RPMI8226 (cell line): ENCODE results near the gene XPNPEP2.
"Not testable (repeated sequence)": the region's sequence is repeated elsewhere in the genome, so short reads cannot be mapped to it uniquely, and the experiment has no call there.

Experiments used
- DNase-seq: peaks from one replicate; pipeline ENCODE4 v3.0.0-alpha.2; 2015

XPNPEP2 gene

GRCh38 chrX:129720741-129721140 is 18.0 kb upstream of the XPNPEP2 start:
- no peak for DNase-seq

DNA sequence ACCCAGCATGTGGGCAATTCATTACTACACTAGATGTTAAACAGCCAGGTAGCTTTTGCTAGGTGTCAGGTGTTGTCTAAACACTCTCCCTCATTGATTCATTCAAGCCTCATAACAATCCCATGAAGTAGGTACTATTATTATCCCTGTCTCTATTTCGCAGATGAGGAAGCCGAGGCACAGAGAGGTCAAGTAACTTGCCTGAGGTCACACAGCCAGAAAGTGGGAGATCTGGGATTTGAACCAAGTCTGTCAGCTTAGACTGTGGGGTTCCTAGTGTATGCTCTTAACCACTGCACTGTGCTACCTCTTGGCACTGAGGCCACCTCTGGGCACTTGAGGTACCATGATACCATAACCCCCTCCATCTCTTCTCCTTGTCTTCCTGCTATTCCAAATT is 17.4 kb upstream of the XPNPEP2 start:
- DNase-seq, result no peak

DNA sequence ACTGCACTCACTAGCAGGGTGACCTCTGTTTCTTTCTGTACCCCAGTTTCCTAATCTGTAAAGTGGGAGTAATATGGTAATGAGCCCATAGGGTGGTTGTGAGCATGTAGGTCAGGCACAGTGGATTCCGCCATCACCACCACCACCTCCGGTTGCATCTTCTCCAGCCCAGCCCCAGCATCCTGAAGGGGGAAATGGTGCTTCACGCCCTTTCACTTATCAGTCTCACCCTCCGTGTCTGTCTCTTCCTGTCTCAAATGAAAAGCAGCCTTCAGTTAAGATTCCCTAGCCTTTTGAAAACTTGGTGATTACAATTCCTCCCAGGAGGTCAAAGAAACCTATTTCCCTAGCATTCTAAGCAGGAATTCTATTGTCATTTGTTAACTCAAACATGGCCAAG is 16.9 kb upstream of the XPNPEP2 start:
- no peak for DNase-seq

GRCh38 chrX:129723511-129723910 is 15.3 kb upstream of the XPNPEP2 start:
- no peak for DNase-seq

DNA sequence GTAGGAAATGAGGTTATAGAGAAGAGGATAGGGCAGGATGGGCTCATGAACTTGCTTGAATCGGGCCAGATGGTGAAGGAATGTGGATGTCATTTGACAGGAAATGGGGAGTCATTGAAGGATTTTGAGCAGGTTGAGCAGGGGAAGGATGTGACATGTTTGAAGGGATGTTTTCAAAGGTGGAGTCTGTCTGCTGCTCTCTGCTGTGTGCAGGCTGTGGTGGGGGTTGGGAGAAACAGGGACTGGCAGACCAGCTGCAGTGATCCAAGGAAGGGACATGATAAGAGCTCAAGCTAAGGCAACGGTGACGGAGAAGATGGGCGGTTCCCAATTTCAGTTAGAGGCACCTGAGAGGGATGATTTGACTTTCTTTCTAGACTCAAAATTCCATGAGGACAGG is 14.0 kb upstream of the XPNPEP2 start:
- DNase-seq, result no peak

DNA sequence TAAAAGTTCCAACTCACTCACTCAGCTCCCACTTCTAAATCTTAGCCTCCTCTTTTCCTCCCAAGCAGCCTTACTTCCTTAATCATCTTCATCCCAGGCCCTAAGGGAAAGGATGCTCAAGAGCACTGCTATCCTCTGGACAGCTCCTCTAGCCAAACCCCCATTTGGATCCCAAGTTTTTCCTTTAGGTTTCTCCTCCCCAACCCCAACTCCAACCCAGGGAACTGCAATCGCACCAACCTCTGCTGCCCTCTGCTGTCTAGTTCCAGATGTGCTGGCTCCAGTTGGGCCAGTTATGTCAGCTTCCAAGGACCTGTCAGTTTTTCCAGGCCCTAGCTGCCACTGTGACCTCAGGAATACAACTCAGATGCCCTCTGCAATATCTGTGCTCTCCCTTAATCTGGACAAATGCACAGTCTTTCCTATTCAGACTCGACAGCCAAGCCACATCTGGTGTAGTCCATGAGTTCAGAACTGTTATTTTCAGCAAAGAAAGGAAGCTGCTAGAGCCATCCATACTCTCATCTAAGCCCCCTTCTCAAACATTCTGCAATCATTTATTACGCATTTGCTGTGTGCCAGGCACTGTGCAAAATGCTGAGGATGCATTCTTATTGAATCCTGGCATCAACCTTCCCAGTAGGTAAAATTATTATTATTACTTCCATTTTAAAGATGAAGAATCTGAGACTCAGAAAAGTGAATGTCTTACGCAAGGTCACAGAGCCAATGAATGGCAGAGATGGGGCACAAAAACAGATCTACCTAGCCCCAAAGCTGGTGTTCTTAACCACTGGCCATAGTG is 12.3 kb upstream of the XPNPEP2 start:
- DNase-seq, result peak; percentile 32

DNA sequence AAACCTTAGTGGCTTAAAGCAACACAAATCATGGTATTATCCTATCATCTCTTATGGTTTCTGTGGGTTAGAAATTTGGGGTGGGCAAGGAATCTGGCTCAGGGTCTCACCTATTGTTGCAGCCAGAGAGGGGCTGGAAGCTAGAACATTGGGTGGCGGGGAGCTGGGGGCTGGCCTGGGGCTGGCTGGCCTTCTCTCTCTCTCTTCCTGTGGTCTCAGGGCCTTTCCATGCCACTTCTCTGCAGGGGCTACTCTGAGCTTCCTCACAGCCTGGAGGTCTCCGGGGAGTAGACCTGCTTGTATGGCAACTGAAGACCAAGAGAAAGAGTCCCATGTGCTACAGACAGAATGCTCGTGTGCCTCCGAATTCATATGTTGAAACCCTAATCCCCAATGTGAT is 10.7 kb upstream of the XPNPEP2 start:
- DNase-seq, result no peak

DNA sequence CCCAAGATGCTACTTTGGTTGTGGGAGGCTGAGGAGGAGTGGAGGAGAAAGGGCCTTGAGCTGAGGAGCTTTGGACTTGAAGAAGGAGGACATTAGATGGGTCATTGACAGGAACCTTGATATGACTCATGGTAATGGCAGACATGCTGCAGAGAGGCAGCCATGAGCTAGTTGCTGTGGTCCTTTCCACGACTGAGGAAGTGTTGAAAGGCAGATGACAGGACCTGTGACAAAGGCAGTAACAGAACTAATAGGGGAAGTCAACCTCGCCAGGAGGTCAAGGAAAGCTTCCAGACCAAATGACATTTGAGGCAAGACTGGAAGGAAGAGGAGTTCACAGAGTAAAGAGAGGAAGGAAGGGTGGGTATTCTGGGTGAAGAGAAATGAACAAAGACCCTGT is 7.6 kb upstream of the XPNPEP2 start:
- no peak for DNase-seq

- no peak for DNase-seq
Measured at GRCh38 chrX:129732857-129733256, 5.9 kb upstream of the XPNPEP2 start.

DNA sequence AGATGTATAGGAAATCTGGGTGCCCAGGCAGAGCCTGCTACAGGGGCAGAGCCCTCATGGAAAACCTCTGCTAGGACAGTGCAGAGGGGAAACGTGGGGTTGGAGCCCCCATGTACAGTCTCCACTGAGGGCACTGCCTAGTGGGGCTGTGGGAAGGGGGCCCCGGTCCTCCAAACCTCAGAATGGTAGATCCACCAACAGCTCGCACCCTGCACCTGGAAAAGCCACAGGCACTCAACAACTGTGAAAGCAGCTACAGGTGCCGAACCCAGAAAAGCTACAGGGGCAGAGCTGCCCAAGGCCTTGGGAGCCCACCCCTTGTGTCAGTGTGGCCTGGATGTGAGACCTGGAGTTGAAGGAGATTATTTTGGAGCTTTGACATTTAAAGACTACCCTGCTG is 5.4 kb upstream of the XPNPEP2 start:
- no peak for DNase-seq

- DNase-seq, result no peak
Measured at GRCh38 chrX:129736491-129736890, 2.3 kb upstream of the XPNPEP2 start.

GRCh38 chrX:129737916-129738315 is 863 bp upstream of the XPNPEP2 start:
- no peak for DNase-seq

DNA sequence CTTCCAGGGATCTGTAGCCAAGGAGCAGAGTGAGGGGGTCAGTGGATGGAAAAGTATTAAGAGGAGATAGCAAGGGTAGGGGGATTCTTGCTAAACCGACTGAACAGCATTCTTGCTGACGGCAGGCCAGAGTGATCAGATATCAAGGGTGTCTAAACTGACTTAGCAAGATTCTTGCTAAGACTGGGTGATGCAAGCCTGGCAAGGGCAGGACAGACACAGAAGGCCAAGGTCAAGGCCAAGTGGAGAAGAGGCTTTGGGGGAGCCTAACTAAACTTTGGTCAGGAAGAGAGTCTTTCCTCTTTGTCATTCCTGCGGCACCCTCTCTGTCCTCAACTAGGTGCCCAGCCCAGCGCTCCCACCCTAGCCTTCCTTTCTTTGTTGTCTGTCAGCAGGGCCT is 799 bp downstream of the XPNPEP2 start:
- DNase-seq, result no peak

- DNase-seq, result no peak
Measured at GRCh38 chrX:129741880-129742758, 3.3 kb downstream of the XPNPEP2 start.

- DNase-seq, result not testable (repeated sequence)
Measured at GRCh38 chrX:129742759-129743152, 4.0 kb downstream of the XPNPEP2 start.

- no peak for DNase-seq
Measured at GRCh38 chrX:129743821-129744220, 5.0 kb downstream of the XPNPEP2 start.

DNA sequence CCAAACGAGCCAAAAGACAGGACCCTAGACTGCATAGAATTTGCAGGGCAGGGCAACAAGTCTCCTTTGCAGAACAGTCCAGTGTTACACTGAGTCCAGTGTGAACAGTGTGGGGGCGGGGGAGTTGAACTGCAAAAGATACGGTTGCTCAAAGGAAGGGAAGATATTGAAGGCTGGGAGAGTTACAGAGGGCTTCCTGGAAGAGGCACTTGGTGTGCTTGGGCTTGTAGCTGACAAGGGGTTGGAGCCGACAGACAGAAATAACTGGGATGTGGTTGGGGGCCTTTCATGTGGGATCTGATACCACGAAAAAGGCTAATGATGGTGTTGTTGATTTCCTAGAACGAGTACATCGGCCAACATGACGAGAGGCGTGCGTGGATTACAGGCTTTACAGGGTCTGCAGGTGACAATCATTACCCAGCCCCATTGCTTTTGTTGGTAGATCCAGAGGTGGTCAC is 6.1 kb downstream of the XPNPEP2 start:
- DNase-seq, result no peak

GRCh38 chrX:129746557-129747470 is 8.0 kb downstream of the XPNPEP2 start:
- no peak for DNase-seq

DNA sequence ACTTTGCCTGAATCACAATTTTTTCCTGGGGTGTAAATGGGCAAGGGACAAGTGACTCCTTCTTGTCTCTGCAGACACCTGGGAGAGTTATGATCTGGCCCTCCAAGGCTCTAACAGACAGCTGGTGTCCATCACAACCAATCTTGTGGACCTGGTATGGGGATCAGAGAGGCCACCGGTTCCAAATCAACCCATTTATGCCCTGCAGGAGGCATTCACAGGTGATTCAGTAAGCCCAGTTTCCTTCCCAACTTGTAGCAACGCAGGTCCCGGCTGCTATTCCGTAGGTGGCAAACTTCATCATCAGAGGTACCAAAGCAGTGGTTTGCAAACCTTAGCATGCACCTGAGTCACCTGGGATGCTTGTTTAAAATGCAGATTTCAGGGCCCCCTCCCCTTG is 8.8 kb downstream of the XPNPEP2 start:
- DNase-seq, result no peak

DNA sequence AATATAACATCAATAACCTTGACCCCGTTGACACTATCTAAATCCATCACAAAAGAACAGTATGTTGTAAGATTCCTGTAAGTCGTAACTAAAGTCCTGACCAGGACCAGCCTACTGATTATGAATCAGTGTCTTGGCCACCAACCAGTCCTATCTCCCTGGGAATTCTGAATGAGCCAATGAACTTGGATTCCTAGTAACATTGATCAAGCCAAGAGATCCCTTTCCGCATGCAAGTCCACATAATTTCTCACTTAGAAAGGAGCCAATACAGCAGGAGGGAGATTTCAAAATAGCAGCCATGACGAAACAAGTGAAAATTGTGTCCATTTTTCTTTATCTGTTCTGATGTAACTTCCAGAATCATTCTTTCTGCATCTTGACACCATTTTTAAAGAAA is 9.5 kb downstream of the XPNPEP2 start:
- no peak for DNase-seq

- no peak for DNase-seq
Measured at GRCh38 chrX:129749069-129749468, 10.3 kb downstream of the XPNPEP2 start.

DNA sequence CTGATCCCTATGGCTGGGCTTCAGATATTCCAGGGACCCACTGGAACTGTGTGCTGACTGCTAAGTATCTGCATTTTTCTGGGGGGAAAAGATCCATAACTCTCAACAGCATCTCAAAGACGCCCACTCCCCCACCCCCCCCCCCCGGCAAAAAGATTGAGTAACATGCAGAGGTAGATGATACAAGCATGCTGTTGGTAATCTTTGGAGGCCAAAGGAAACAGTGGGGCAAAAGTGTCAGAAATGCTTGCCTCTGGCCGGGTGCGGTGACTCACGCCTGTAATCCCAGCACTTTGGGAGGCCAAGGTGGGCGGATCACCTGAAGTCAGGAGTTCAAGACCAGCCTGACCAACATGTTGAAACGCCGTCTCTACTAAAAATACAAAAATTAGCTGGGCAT is 12.2 kb downstream of the XPNPEP2 start:
- DNase-seq, result no peak
